ENCODE results near the gene SPAG16.

SPAG16 gene

GRCh38 chr2:214361116-214361515 lies 1076.9 kb downstream of the SPAG16 start:
- no peak for TF ChIP-seq CTCF (conservative IDR thresholded peaks at IDR 0.05; ENCODE audit: control insufficient read depth, insufficient read depth, low read depth, low read length)
- no peak overlapping the region for H3K4me3 ChIP-seq (ENCODE audit: control insufficient read depth, low read depth, low read length)
- DNase-seq (ENCODE audit: low read depth): no peak

- no peak for TF ChIP-seq CTCF (conservative IDR thresholded peaks at IDR 0.05; ENCODE audit: control insufficient read depth, insufficient read depth, low read depth, low read length)
- no peak overlapping the region for H3K4me3 ChIP-seq (ENCODE audit: control insufficient read depth, low read depth, low read length)
- no peak for DNase-seq (ENCODE audit: low read depth)
Measured at GRCh38 chr2:214365549-214365948, 1081.3 kb downstream of the SPAG16 start.

GRCh38 chr2:214367171-214367570 lies 1082.9 kb downstream of the SPAG16 start:
- no peak for TF ChIP-seq CTCF (conservative IDR thresholded peaks at IDR 0.05; ENCODE audit: control insufficient read depth, insufficient read depth, low read depth, low read length)
- H3K4me3 ChIP-seq (ENCODE audit: control insufficient read depth, low read depth, low read length): no peak overlapping the region
- DNase-seq (ENCODE audit: low read depth): no peak

- H3K4me3 ChIP-seq (ENCODE audit: control insufficient read depth, low read depth, low read length): no peak overlapping the region
- no peak for DNase-seq (ENCODE audit: low read depth)
- TF ChIP-seq CTCF (conservative IDR thresholded peaks at IDR 0.05; ENCODE audit: control insufficient read depth, insufficient read depth, low read depth, low read length): no peak
Measured at GRCh38 chr2:214376618-214377285, 1092.5 kb downstream of the SPAG16 start.

GRCh38 chr2:214377286-214377624 lies 1093.0 kb downstream of the SPAG16 start:
- no peak for DNase-seq (ENCODE audit: low read depth)
- TF ChIP-seq CTCF (conservative IDR thresholded peaks at IDR 0.05; ENCODE audit: control insufficient read depth, insufficient read depth, low read depth, low read length): no peak
- no peak overlapping the region for H3K4me3 ChIP-seq (ENCODE audit: control insufficient read depth, low read depth, low read length)

GRCh38 chr2:214378455-214379103 lies 1094.3 kb downstream of the SPAG16 start:
- no peak for TF ChIP-seq CTCF (conservative IDR thresholded peaks at IDR 0.05; ENCODE audit: control insufficient read depth, insufficient read depth, low read depth, low read length)
- DNase-seq (ENCODE audit: low read depth): no peak
- H3K4me3 ChIP-seq (ENCODE audit: control insufficient read depth, low read depth, low read length): no peak overlapping the region
